AG04450 (cell line): ENCODE data around the gene EIF3I. TPM values are rescaled to one million over a fixed set of nuclear protein-coding genes. Genes with fewer than 3 reads are reported as not detected.

Experiments used
- CTCF ChIA-PET: fragments of 300-600, 350-600 bp; formaldehyde crosslinking; extraction: SDS; loops from one replicate; lab custom pipeline; 2022; ENCODE audit warnings: antibody characterized with exemption, inconsistent platforms; lab: Charles Lee
- POLR2A ChIA-PET: fragments of 350-600 bp; formaldehyde crosslinking; extraction: SDS; loops from one replicate; lab custom pipeline; 2021; ENCODE audit warnings: antibody characterized with exemption, inconsistent platforms; lab: Yijun Ruan, JAX
- DNase-seq: peaks from one replicate; pipeline ENCODE4 v3.0.0-alpha.2; 2011; ENCODE audit warnings: low read depth, low spot score
- H3K27ac ChIP-seq: one replicate; pipeline ENCODE4 v1.5.1; 2012; ENCODE audit warnings: low read depth, low read length, control low read depth
- H3K27me3 ChIP-seq: one replicate; pipeline ENCODE4 v1.6.0; 2012; ENCODE audit warnings: low read length; ENCODE audit not compliant: control insufficient read depth, insufficient read depth
- H3K4me3 ChIP-seq: 2 replicates; pipeline ENCODE4 v1.5.1; 2011; ENCODE audit warnings: mild to moderate bottlenecking, low read depth, low read length, control low read depth
- H3K9me3 ChIP-seq: 2 replicates; pipeline ENCODE4 v1.5.1; 2012; ENCODE audit warnings: low read length; ENCODE audit not compliant: control insufficient read depth, insufficient read depth
- CTCF ChIP-seq: IDR thresholded peaks from 2 replicates; pipeline ENCODE4 v1.5.1; 2011; ENCODE audit warnings: low read depth, low read length, control low read depth, inconsistent platforms
- polyA plus RNA-seq: library from polyadenylated mRNA; depleted of rRNA; stranded (reverse); fragments of >200 nt; gene quantifications from 2 replicates; pipeline ENCODE4 v1.2.3, GENCODE V29; 2011

EIF3I gene
- polyA plus RNA-seq, 1 experiment: 357 TPM

GRCh38 chr1:32269744-32270143 is 47.5 kb downstream of the EIF3I start:
- peaks cover 13% of the 10 kb centered on the region for H3K27me3 ChIP-seq
- peaks cover 2% of the 10 kb centered on the region; the same call in 1 of the 2 replicates for H3K9me3 ChIP-seq
- CTCF ChIA-PET: no interaction called here
- no peak overlapping the region for H3K4me3 ChIP-seq
- TF ChIP-seq CTCF: no peak
- POLR2A ChIA-PET: no interaction called here
- DNase-seq: no peak
- H3K27ac ChIP-seq: no peak overlapping the region

GRCh38 chr1:32272557-32273390 is 50.6 kb downstream of the EIF3I start:
- DNase-seq: no peak
- H3K27me3 ChIP-seq: peaks cover 27% of the 10 kb centered on the region
- H3K4me3 ChIP-seq: no peak overlapping the region
- no peak overlapping the region for H3K27ac ChIP-seq
- no peak for TF ChIP-seq CTCF
- ChIA-PET CTCF (no interaction called here), POLR2A (interaction anchor here (0.7 kb wide), 1 partner anchor 61 kb away, joined by 3 read pairs; no protein-coding TSS in a partner anchor)
- peaks cover 9% of the 10 kb centered on the region; the same call in 1 of the 2 replicates for H3K9me3 ChIP-seq

- Histone ChIP-seq H3K9me3 (peaks cover 9% of the 10 kb centered on the region; the same call in 1 of the 2 replicates), H3K27ac (no peak overlapping the region), H3K4me3 (no peak overlapping the region), H3K27me3 (peaks cover 31% of the 10 kb centered on the region)
- TF ChIP-seq CTCF: no peak
- ChIA-PET CTCF (no interaction called here), POLR2A (no interaction called here)
- no peak for DNase-seq
Measured at GRCh38 chr1:32273391-32274208, 51.4 kb downstream of the EIF3I start.

GRCh38 chr1:32274646-32275340 is 52.6 kb downstream of the EIF3I start:
- Histone ChIP-seq H3K27me3 (peaks cover 31% of the 10 kb centered on the region), H3K27ac (no peak overlapping the region), H3K9me3 (peaks cover 9% of the 10 kb centered on the region; the same call in 1 of the 2 replicates), H3K4me3 (no peak overlapping the region)
- DNase-seq: no peak
- ChIA-PET POLR2A (no interaction called here), CTCF (no interaction called here)
- TF ChIP-seq CTCF: no peak
